Calu3 (cell line): ENCODE results near the gene FREM1. TPM values are rescaled to one million over a fixed set of nuclear protein-coding genes. Genes with fewer than 3 reads are reported as not detected.

Experiments used
- BruUV-seq: library from RNA; stranded (reverse); fragments of 400-500 nt; replicated peaks from 2 replicates; lab custom pipeline; 2021; lab: Mats Ljungman, UMichigan
- CTCF ChIA-PET: fragments of 300-600 bp; sonication (Branson Sonifier 250); formaldehyde crosslinking; loops from one replicate; lab custom pipeline; 2022; ENCODE audit warnings: antibody characterized with exemption; lab: Charles Lee
- DNase-seq: peaks from one replicate; pipeline ENCODE4 v3.0.0; 2022
- H3K27ac Mint-ChIP-seq: one replicate; pipeline ENCODE4 v1.8.0; 2022; ENCODE audit warnings: mixed read lengths; ENCODE audit not compliant: unreplicated experiment
- H3K27me3 Mint-ChIP-seq: one replicate; pipeline ENCODE4 v1.8.0; 2022; ENCODE audit warnings: mixed read lengths; ENCODE audit not compliant: unreplicated experiment
- H3K36me3 Mint-ChIP-seq: one replicate; pipeline ENCODE4 v1.8.0; 2022; ENCODE audit warnings: mild to moderate bottlenecking, moderate library complexity, mixed read lengths; ENCODE audit not compliant: insufficient read depth, unreplicated experiment
- H3K4me1 Mint-ChIP-seq: one replicate; pipeline ENCODE4 v1.8.0; 2022; ENCODE audit warnings: mild to moderate bottlenecking, low read depth, mixed read lengths; ENCODE audit not compliant: unreplicated experiment
- H3K4me3 Mint-ChIP-seq: one replicate; pipeline ENCODE4 v1.8.0; 2022; ENCODE audit warnings: mild to moderate bottlenecking, low read depth, moderate library complexity, mixed read lengths; ENCODE audit not compliant: unreplicated experiment
- H3K9me3 Mint-ChIP-seq: one replicate; pipeline ENCODE4 v1.8.0; 2022; ENCODE audit warnings: low read depth, mixed read lengths; ENCODE audit not compliant: unreplicated experiment
- intact Hi-C: fragments of 100-400 bp; cut with micrococcal nuclease; formaldehyde crosslinking; loops from one replicate; pipeline ENCODE4 v1.10.0; 2022; ENCODE audit not compliant: unreplicated experiment
- total RNA-seq: library from RNA; stranded (reverse); gene quantifications from 2 replicates; pipeline ENCODE4 v1.2.3, GENCODE V29; 2022
- TF ChIP-seq, protein P1 (sequence below): fragments of 200-600 bp; IDR thresholded peaks from one replicate; pipeline ENCODE4 v1.8.0; 2022; ENCODE audit warnings: antibody characterized with exemption; ENCODE audit not compliant: unreplicated experiment

FREM1 gene
- total RNA-seq, 1 experiment from 2014 or later = not detected

DNA sequence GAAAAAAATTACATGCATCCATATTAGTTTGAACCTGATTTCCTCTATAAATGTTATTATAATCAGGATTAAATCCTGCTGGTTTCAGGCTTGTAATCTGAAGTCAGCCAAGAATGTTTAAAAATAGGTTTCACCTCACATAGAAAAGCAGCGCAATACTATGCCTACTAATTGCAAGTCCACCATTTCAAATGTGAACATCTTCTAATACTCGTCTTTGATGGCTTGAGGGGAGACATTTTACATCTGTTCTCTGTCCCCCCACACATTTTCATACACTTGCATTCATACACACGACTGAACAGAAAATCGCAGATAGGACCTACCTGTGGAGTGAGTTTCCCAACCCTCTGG lies 41.8 kb downstream of the FREM1 start:
- CTCF ChIA-PET = no interaction called here
- no peaks in the 10 kb centered on the region for H3K4me1 Mint-ChIP-seq
- BruUV-seq = no TSS peak
- peaks cover 4% of the 10 kb centered on the region for H3K27me3 Mint-ChIP-seq
- TF ChIP-seq, protein P1, sequence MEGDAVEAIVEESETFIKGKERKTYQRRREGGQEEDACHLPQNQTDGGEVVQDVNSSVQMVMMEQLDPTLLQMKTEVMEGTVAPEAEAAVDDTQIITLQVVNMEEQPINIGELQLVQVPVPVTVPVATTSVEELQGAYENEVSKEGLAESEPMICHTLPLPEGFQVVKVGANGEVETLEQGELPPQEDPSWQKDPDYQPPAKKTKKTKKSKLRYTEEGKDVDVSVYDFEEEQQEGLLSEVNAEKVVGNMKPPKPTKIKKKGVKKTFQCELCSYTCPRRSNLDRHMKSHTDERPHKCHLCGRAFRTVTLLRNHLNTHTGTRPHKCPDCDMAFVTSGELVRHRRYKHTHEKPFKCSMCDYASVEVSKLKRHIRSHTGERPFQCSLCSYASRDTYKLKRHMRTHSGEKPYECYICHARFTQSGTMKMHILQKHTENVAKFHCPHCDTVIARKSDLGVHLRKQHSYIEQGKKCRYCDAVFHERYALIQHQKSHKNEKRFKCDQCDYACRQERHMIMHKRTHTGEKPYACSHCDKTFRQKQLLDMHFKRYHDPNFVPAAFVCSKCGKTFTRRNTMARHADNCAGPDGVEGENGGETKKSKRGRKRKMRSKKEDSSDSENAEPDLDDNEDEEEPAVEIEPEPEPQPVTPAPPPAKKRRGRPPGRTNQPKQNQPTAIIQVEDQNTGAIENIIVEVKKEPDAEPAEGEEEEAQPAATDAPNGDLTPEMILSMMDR = no peak
- H3K27ac Mint-ChIP-seq = no peak overlapping the region
- H3K4me3 Mint-ChIP-seq = no peak overlapping the region
- H3K9me3 Mint-ChIP-seq = peaks cover 1% of the 10 kb centered on the region
- intact Hi-C loops = no loop called here
- no peaks in the 10 kb centered on the region for H3K36me3 Mint-ChIP-seq
- no peak for DNase-seq

DNA sequence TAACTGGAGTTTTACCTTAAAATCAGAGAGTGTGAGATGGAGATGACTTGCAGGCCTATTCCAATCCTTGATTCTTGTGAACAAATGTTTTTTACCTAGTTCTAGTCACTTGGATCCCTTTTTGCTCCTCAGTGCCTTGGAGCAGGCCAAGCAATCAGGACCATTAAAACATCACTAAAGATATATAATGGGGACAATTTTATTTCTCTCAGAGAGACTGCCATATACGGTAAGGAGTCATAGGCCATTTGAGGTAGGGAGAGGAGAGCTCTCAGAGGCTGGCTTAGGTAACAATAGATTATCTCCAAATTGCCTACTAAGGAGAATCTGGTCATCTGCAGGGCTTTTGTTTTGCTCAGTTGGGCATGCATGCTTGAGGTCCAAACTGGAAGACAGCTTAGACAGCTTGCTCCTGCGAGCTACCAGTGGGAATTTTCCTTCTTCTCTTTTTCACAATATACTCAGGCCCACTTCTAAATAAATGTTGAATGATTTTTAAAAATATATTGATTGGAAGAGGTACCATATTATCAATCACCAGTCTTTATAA lies 44.0 kb downstream of the FREM1 start:
- BruUV-seq = no TSS peak
- Mint-ChIP-seq H3K4me3 (no peak overlapping the region), H3K4me1 (no peaks in the 10 kb centered on the region), H3K27me3 (no peaks in the 10 kb centered on the region), H3K27ac (no peak overlapping the region), H3K9me3 (no peaks in the 10 kb centered on the region), H3K36me3 (no peaks in the 10 kb centered on the region)
- TF ChIP-seq, protein P1 = no peak
- CTCF ChIA-PET = interaction anchor here (0.6 kb wide), 1 partner anchor 522 kb away, joined by 3 read pairs; no protein-coding TSS in a partner anchor
- intact Hi-C loops = no loop called here
- DNase-seq = no peak

DNA sequence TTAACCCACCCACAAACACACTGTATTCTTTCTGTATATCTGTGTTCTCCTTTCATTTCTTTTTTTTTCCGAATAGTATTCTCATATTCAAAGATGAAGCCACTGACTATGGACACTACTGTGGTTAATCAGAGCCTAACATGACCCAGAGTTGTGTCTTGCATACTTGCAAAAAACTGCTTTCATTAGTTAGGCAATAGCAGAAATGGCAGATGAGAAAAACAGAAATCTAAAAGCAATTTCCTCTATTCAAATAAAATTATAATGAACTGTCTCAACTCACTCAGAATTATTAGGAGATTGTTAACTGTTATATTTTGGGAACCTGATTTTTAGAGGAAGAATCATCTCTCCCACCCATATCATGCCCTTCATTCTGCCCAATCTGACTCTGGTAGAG lies 45.9 kb downstream of the FREM1 start:
- TF ChIP-seq, protein P1 = no peak
- no TSS peak for BruUV-seq
- H3K4me3 Mint-ChIP-seq = no peak overlapping the region
- intact Hi-C loops = no loop called here
- H3K4me1 Mint-ChIP-seq = no peaks in the 10 kb centered on the region
- no peaks in the 10 kb centered on the region for H3K9me3 Mint-ChIP-seq
- no peaks in the 10 kb centered on the region for H3K27me3 Mint-ChIP-seq
- DNase-seq = no peak
- no peaks in the 10 kb centered on the region for H3K36me3 Mint-ChIP-seq
- H3K27ac Mint-ChIP-seq = no peak overlapping the region
- CTCF ChIA-PET = interaction anchor here (0.6 kb wide), 1 partner anchor 569 kb away, joined by 3 read pairs; no protein-coding TSS in a partner anchor

DNA sequence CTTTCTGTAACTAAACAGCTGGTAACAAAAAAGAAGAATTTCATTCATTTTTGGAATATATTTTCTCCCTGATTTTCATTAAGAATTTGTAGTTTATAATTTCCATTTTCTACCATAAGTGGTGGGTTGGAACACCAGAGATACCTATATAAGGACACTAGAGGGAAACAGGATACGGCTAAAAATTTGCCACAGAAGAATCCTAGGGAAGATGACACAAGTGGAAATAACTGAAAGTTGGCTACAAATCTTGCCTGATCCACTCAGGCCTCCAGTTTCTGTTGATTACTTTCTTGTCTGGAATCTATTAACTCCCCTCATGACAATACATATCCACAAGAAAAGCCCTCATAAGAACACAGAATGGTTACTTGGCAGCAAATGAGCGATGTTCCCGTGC lies 46.8 kb downstream of the FREM1 start:
- DNase-seq = no peak
- intact Hi-C loops = no loop called here
- no peaks in the 10 kb centered on the region for H3K36me3 Mint-ChIP-seq
- H3K27ac Mint-ChIP-seq = no peak overlapping the region
- CTCF ChIA-PET = no interaction called here
- H3K4me3 Mint-ChIP-seq = no peak overlapping the region
- H3K9me3 Mint-ChIP-seq = no peaks in the 10 kb centered on the region
- H3K27me3 Mint-ChIP-seq = no peaks in the 10 kb centered on the region
- TF ChIP-seq, protein P1 = no peak
- no peaks in the 10 kb centered on the region for H3K4me1 Mint-ChIP-seq
- no TSS peak for BruUV-seq
